GM23338 (cell line): ENCODE data around the gene ODF2L. TPM values are rescaled to one million over a fixed set of nuclear protein-coding genes. Genes with fewer than 3 reads are reported as not detected.

Experiments
- ATAC-seq: fragments of 200-7000 bp; cut with Tn5 transposase; 3 replicates; pipeline ENCODE4 v1.9.1; 2020
- DNase-seq: peaks from one replicate; pipeline ENCODE4 v3.0.0-alpha.2; 2015; ENCODE audit warnings: low spot score
- H2AFZ ChIP-seq: fragments of 200-600 bp; sonication (generic); 2 replicates; pipeline ENCODE4 v1.8.0; 2016; ENCODE audit warnings: antibody characterized with exemption, mild to moderate bottlenecking, moderate library complexity
- H3F3A ChIP-seq: fragments of 200-600 bp; sonication (generic); replicated peaks from 2 replicates; pipeline ENCODE4 v1.8.0; 2017; ENCODE audit warnings: antibody characterized with exemption, mixed run types, low read depth
- H3K27ac ChIP-seq: fragments of 200-600 bp; sonication (generic); 2 replicates; pipeline ENCODE4 v1.6.1; 2016; ENCODE audit warnings: low read depth
- H3K27me3 ChIP-seq: fragments of 200-600 bp; sonication (generic); 2 replicates; pipeline ENCODE4 v1.8.0; 2016; ENCODE audit warnings: mild to moderate bottlenecking, mixed run types, moderate library complexity; ENCODE audit not compliant: insufficient read depth
- H3K36me3 ChIP-seq: fragments of 200-600 bp; sonication (generic); 2 replicates; pipeline ENCODE4 v1.8.0; 2016; ENCODE audit warnings: mild to moderate bottlenecking; ENCODE audit not compliant: insufficient read depth
- H3K4me1 ChIP-seq: fragments of 200-600 bp; sonication (generic); 2 replicates; pipeline ENCODE4 v1.8.0; 2016; ENCODE audit warnings: mild to moderate bottlenecking, moderate library complexity; ENCODE audit not compliant: insufficient read depth
- H3K4me2 ChIP-seq: fragments of 200-600 bp; sonication (generic); 2 replicates; pipeline ENCODE4 v1.7.1; 2017; ENCODE audit warnings: mixed run types
- H3K4me3 ChIP-seq: fragments of 200-600 bp; sonication (generic); 2 replicates; pipeline ENCODE4 v1.6.1; 2016; ENCODE audit warnings: mixed run types
- H3K79me2 ChIP-seq: fragments of 200-600 bp; sonication (generic); replicated peaks from 2 replicates; pipeline ENCODE4 v1.8.0; 2017; ENCODE audit warnings: mild to moderate bottlenecking; ENCODE audit not compliant: insufficient read depth
- H3K9me2 ChIP-seq: fragments of 200-600 bp; sonication (generic); 2 replicates; pipeline ENCODE4 v1.8.0; 2017; ENCODE audit not compliant: insufficient read depth
- H4K20me1 ChIP-seq: fragments of 200-600 bp; sonication (generic); replicated peaks from 2 replicates; pipeline ENCODE4 v1.8.0; 2017; ENCODE audit warnings: mild to moderate bottlenecking; ENCODE audit not compliant: insufficient read depth
- H3K27ac Mint-ChIP-seq: 2 replicates; pipeline ENCODE4 v1.8.0; 2020; ENCODE audit warnings: inconsistent platforms, mild to moderate bottlenecking, moderate library complexity, mixed read lengths
- H3K27me3 Mint-ChIP-seq: 3 replicates; pipeline ENCODE4 v1.8.0; 2022; ENCODE audit warnings: low read depth, mild to moderate bottlenecking, moderate library complexity, mixed read lengths, inconsistent platforms; ENCODE audit not compliant: insufficient read depth, poor library complexity
- H3K36me3 Mint-ChIP-seq: 3 replicates; pipeline ENCODE4 v1.8.0; 2021; ENCODE audit warnings: low read depth, mild to moderate bottlenecking, inconsistent platforms, moderate library complexity, mixed read lengths
- H3K4me1 Mint-ChIP-seq: 3 replicates; pipeline ENCODE4 v1.8.0; 2020; ENCODE audit warnings: mild to moderate bottlenecking, inconsistent platforms, mixed read lengths
- H3K4me3 Mint-ChIP-seq: 3 replicates; pipeline ENCODE4 v1.8.0; 2021; ENCODE audit warnings: moderate library complexity, mild to moderate bottlenecking, inconsistent platforms, mixed read lengths
- H3K9me3 Mint-ChIP-seq: 3 replicates; pipeline ENCODE4 v1.8.0; 2020; ENCODE audit warnings: moderate library complexity, mild to moderate bottlenecking, inconsistent platforms, mixed read lengths
- CREB1 ChIP-seq: fragments of 250-450 bp; sonication (Bioruptor Pico); IDR thresholded peaks from 2 replicates; pipeline ENCODE4 v1.5.0; 2020; ENCODE audit warnings: low read depth, mild to moderate bottlenecking, moderate library complexity
- CTCF ChIP-seq, 2 experiments: fragments of 200-600 bp in 1 of 2; sonication (generic) in 1 of 2; conservative IDR thresholded peaks; 2 replicates each; pipeline versions ENCODE4 v1.5.1 to v1.6.1; 2016 to 2017; ENCODE audit warnings: antibody characterized with exemption in 2 of 2, low read depth in 2 of 2, mild to moderate bottlenecking in 2 of 2, moderate library complexity in 1 of 2
- ETS1 ChIP-seq: IDR thresholded peaks from 2 replicates; pipeline ENCODE4 v1.6.1; 2016; ENCODE audit warnings: antibody characterized with exemption
- EZH2 ChIP-seq: fragments of 200-600 bp; sonication (generic); IDR thresholded peaks from one replicate; pipeline ENCODE4 v1.8.0; 2017; ENCODE audit warnings: antibody characterized with exemption, mild to moderate bottlenecking, low read depth; ENCODE audit not compliant: unreplicated experiment
- EZH2phosphoT487 ChIP-seq: fragments of 200-600 bp; sonication (generic); IDR thresholded peaks from one replicate; pipeline ENCODE4 v1.8.1; 2018; ENCODE audit warnings: antibody characterized with exemption; ENCODE audit not compliant: unreplicated experiment
- JUNB ChIP-seq: IDR thresholded peaks from one replicate; pipeline ENCODE4 v1.6.1; 2016; ENCODE audit warnings: antibody characterized with exemption; ENCODE audit not compliant: unreplicated experiment
- NANOG ChIP-seq: IDR thresholded peaks from 2 replicates; pipeline ENCODE4 v1.6.1; 2016; ENCODE audit warnings: antibody characterized with exemption, borderline replicate concordance
- POLR2AphosphoS5 ChIP-seq: IDR thresholded peaks from 2 replicates; pipeline ENCODE4 v1.6.1; 2016; ENCODE audit warnings: antibody characterized with exemption, low read depth
- REST ChIP-seq: IDR thresholded peaks from one replicate; pipeline ENCODE4 v1.6.1; 2018; ENCODE audit warnings: antibody characterized with exemption; ENCODE audit not compliant: unreplicated experiment
- STAT1 ChIP-seq: IDR thresholded peaks from one replicate; pipeline ENCODE4 v1.6.1; 2016; ENCODE audit warnings: antibody characterized with exemption; ENCODE audit not compliant: unreplicated experiment
- ZNF114 ChIP-seq: fragments of 250-450 bp; sonication (Bioruptor Pico); IDR thresholded peaks from 2 replicates; pipeline ENCODE4 v1.5.0; 2020; ENCODE audit warnings: mild to moderate bottlenecking, moderate library complexity
- ZNF331 ChIP-seq: fragments of 250-450 bp; sonication (Bioruptor Pico); IDR thresholded peaks from 2 replicates; pipeline ENCODE4 v1.5.0; 2020; ENCODE audit warnings: low read depth, mild to moderate bottlenecking, moderate library complexity
- ZNF462 ChIP-seq: fragments of 250-450 bp; sonication (Bioruptor Pico); IDR thresholded peaks from 2 replicates; pipeline ENCODE4 v1.5.0; 2020; ENCODE audit warnings: mild to moderate bottlenecking, moderate library complexity
- polyA plus RNA-seq: library from polyadenylated mRNA; unstranded; fragments of >200 nt; fragmentation: Nextera tagmentation; extraction: Ambion mirVana; gene quantifications from 2 replicates; pipeline ENCODE4 v1.2.1, GENCODE V29; 2016
- total RNA-seq: library from RNA; depleted of rRNA; stranded (reverse); fragments of >200 nt; shearing (Covaris generic); gene quantifications from 2 replicates; pipeline ENCODE4 v1.2.3, GENCODE V29; 2014

ODF2L gene
- total and polyA plus RNA-seq, 2 experiments from 2014 or later: 29.8 to 51.5 TPM

- no peak overlapping the region for H2AFZ ChIP-seq
- no peaks in the 10 kb centered on the region for H3K9me2 ChIP-seq
- H3K4me1 ChIP-seq: no peaks in the 10 kb centered on the region; the same call in 1 of the 2 replicates
- Mint-ChIP-seq H3K36me3 (peaks cover 6% of the 10 kb centered on the region; the same call in 1 of the 3 replicates), H3K9me3 (no peaks in the 10 kb centered on the region), H3K4me1 (no peaks in the 10 kb centered on the region; the same call in 2 of the 3 replicates), H3K4me3 (no peak overlapping the region), H3K27ac (no peak overlapping the region), H3K27me3 (no peaks in the 10 kb centered on the region)
- H3F3A ChIP-seq: no peaks in the 10 kb centered on the region
- H3K27me3 ChIP-seq: no peaks in the 10 kb centered on the region
- ATAC-seq (no peak), DNase-seq (no peak)
- H4K20me1 ChIP-seq: no peaks in the 10 kb centered on the region
- no peak overlapping the region for H3K4me3 ChIP-seq
- H3K27ac ChIP-seq: no peak overlapping the region
- no peak overlapping the region for H3K4me2 ChIP-seq
- H3K79me2 ChIP-seq: peaks cover 60% of the 10 kb centered on the region
- TF ChIP-seq REST (no peak), ETS1 (no peak), POLR2AphosphoS5 (no peak), CTCF (conservative IDR thresholded peaks at IDR 0.05; ENCODE audit: low read depth in 2 of 2) (no peak), NANOG (no peak), CREB1 (CRISPR knock-in tag) (no peak), STAT1 (no peak), ZNF114 (no peak), EZH2 (no peak), ZNF331 (CRISPR knock-in tag) (no peak), ZNF462 (CRISPR knock-in tag) (no peak), JUNB (no peak), EZH2phosphoT487 (no peak)
- no peaks in the 10 kb centered on the region for H3K36me3 ChIP-seq
These were observed 8.1 kb downstream of the ODF2L start for GRCh38 chr1:86387916-86388627.
